A204.1 (cell line): ENCODE results near the gene NUP133.
"Not testable (repeated sequence)": the region's sequence is repeated elsewhere in the genome, so short reads cannot be mapped to it uniquely, and the experiment has no call there.

Experiments used
- FAIRE-seq: peaks from 2 replicates; lab custom pipeline; 2012; peaks lifted over from hg19 to GRCh38; lab: Jason Lieb, UNC

Gene NUP133

GRCh38 chr1:229448845-229449244 lies 59.3 kb downstream of the NUP133 start:
- no peak for FAIRE-seq

GRCh38 chr1:229448354-229448753 lies 59.8 kb downstream of the NUP133 start:
- no peak for FAIRE-seq

- no peak for FAIRE-seq
These were observed 60.3 kb downstream of the NUP133 start for GRCh38 chr1:229447809-229448252.

GRCh38 chr1:229445828-229446227 lies 62.3 kb downstream of the NUP133 start:
- no peak for FAIRE-seq

DNA sequence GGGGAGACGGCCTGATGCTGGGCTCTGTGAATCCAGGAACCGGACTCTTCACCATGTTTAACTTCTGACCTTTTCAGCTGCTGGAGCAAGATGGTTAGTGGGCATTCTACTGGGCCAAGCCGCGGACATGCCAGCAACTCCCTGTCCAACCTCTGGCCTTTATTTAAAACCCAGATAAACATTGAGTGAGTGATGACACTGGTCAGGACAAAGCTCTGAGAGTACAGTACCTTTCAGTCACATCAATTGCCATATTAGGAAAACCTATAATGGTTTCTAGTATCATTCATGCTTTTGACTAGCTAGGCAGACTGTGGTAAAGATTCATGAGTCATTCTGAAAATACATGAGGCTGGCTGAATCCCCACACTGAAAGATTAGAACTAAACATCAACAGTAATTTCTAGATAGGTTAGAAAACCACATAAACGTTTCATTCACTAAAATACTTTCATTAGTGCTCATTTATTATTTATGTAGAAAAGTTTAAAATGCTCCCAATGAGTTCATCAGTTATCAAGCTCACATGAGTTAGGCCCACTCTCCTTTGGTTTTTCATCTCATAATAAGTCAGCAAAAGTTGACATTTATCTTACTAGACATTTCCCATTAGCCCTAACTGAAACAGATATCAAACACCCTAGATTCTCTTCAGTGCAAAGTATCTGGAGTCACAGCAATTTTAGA lies 67.1 kb downstream of the NUP133 start:
- no peak for FAIRE-seq

DNA sequence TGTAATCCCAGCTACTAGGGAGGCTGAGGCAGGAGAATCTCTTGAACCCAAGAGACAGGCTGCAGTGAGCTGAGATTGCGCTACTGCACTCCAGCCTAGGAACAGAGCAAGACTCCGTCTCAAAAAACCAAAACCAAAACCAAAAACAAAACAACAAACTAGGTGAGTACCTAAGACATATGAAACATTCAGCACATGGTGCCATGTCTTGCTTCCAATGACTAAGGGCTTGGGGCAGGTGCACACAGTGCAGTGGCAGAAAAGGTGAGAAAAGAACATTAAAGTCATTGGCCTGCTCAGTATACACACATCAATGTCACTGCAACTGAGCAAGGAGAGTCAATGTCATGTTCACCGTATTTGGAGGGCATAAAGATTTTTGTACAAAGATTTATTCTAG lies 70.1 kb downstream of the NUP133 start:
- no peak for FAIRE-seq

GRCh38 chr1:229437443-229437842 lies 70.7 kb downstream of the NUP133 start:
- FAIRE-seq = no peak

GRCh38 chr1:229436201-229436600 lies 71.9 kb downstream of the NUP133 start:
- no peak for FAIRE-seq

- no peak for FAIRE-seq
These were observed 73.5 kb downstream of the NUP133 start for GRCh38 chr1:229434641-229435051.

DNA sequence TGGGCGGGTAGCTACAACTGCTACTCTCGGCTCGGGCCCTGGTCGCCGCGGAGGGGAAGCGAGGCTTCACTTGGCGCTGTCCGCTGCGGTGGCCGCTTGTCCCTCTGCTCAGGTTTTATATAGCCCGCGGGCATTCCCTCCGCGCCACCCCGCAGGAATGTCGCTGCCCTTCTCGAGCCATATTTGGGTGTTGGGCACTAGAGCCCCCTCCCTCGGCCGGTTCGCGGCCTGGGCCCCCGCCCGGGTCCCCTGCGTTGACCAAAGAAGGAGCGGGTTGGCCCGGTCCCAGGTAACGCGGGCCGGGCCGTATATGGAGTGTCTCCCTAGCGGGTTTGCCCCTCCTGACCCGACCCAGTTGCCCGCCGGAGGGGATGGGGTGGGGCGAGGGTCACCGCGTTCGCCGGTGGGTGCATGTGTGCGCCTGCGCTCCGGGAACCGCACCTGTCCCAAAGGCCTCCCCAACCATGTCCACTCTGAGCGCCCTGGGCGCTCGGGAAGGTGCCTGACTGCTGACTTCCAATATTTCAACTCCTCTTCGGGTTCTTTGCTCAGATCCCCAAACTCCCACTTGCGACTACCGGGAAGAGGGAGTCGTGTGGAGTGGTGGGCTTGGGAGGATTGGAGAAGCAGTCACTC lies 74.0 kb downstream of the NUP133 start, which contains the start of gene ACTA1:
Gene ACTA1, minus strand, starts transcription at position 90 of the 636 bp plus-strand sequence. CDS start 979 bp downstream, outside the sequence.
- no peak for FAIRE-seq

DNA sequence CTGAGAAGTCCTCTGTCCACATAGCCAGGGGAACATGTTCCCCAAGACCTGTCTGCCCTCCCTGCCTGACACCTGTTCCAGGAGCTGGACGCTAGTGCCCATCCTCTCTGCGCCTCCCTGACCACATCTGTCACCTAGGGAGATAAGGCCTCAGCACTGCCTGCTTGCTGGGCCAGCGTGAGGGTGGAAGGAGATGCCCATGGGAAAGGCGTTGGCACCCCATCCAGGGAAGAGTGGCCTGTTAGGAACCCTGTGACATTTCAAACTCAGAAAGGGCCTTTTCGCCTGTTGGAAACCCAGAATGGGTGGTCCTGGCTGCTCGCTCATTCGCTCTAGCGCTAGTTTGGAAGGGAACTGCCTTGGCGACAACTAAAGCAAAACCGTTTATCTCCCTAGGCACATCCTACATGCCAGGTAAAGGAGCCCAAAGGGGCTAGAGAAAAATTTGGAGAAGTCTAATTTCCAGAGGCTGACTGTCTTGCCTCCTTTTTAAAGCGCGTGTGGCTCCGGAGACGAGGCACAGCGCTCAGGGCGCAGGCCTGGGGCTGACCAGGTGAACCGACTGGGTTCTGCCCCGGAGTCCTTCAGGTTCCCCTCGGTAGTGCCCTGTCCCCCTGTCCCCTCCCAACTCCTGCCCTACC lies 74.7 kb downstream of the NUP133 start:
- FAIRE-seq = no peak

GRCh38 chr1:229432905-229433304 lies 75.2 kb downstream of the NUP133 start:
- FAIRE-seq = no peak

- no peak for FAIRE-seq
These were observed 76.1 kb downstream of the NUP133 start for GRCh38 chr1:229432116-229432461.

DNA sequence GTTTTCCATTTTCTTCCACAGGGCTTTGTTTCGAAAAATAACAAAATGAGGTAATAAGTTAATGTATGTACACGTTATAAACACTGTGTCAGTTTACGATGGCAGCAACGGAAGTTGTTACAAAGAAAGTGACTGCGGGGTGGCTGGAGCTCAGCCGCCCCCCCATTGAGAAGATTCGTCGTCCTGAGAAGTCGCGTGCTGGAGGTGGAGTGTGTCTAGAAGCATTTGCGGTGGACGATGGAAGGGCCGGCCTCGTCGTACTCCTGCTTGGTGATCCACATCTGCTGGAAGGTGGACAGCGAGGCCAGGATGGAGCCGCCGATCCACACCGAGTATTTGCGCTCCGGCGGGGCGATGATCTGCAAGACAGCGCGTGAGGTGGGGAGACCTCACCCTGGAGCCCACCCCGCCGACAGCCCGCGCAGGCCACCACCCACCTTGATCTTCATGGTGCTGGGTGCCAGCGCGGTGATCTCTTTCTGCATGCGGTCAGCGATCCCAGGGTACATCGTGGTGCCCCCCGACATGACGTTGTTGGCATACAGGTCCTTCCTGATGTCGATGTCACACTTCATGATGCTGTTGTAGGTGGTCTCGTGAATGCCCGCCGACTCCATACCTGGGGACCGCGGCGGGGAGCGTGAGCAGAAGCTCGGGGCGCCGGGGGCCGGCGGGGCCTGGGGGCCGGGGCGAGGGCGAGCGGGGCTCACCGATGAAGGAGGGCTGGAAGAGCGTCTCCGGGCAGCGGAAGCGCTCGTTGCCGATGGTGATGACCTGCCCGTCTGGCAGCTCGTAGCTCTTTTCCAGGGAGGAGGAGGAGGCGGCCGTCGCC lies 76.6 kb downstream of the NUP133 start:
- no peak for FAIRE-seq

DNA sequence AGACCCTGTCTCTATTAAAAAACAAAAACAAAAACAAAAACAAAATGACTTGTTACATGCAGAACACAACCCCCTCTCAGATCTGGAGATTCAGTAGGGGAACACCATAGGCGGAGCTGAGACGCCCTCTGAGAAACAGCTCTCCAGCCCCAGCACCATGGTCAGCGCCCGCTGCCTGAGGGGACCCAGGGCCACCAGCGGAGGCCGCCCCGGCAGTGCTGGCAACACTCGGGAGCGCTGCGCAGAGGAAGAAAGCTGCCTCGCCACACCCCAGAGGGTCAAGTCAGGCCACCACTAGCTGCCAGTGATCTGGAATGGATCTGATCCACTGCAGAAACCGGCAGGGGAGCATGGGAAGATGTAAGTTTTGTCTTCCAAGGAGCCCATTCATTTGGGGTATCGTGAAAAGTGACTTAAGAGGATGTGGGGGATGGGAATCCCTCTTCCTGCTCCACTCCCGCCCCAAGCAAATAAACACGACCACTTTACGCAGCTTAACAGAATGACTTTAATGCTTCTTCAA lies 77.3 kb downstream of the NUP133 start:
- no peak for FAIRE-seq

DNA sequence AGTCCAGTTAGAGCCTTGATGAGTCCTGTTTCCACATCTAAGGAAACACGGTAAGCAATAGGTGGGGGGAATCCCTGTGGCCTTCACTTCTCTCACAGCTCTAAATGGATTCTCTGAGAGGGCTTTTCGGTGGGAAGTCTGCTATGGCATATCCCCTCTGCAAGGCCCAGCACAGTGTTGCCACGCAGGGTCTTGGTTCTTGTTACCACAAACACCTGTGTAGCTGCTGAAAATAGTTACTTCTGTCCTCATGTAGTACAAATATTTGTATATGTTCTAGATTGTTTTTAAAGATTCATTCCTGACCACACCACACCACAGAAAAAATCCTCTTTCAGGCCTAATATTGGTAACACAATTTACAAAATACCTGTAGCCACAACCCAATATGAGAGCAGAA lies 79.9 kb downstream of the NUP133 start:
- no peak for FAIRE-seq

DNA sequence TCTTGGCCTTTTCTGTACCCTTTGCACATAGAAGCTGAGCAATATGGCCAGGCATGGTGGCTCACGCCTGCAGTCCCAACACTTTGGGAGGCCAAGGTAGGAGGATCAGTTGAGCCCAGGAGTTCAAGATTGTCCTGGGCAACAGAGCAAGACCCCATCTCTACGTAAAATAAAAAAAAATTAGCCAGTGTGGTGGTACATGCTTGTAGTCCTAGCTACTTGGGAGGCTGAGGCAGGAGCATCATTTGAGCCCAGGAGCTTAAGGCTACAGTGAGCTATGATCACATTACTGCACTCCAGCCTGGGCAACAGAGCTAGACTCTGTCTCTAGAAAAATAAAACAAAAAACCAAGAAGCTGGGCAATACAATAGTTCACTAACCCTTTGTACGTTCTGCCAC lies 80.6 kb downstream of the NUP133 start:
- FAIRE-seq = no peak

DNA sequence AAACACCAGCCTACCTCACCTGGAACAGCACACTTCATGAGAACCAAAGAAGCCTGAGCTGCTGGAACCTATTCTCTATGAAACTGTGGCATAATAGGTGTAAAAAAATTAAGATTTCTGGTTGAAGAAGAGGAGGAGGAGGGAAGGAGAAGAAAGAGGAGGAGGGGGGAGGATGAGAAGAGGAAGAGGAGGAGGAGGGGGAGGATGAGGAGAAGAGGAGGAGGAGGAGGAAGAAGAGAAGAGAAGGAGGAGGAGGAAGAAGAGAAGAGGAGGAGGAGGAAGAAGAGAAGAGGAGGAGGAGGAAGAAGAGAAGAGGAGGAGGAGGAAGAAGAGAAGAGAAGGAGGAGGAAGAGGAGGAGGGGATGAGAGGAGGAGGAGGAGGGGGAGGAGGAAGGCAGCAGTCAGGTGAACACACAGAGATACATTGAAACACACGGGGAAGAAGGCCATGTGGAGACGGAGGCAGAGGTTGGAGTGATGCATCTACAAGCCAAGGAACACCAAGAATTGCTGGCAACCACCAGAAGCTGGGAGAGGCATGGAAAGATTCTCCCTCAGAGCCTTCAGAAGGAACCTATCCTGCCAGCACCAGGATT lies 82.5 kb downstream of the NUP133 start:
- FAIRE-seq = no peak

DNA sequence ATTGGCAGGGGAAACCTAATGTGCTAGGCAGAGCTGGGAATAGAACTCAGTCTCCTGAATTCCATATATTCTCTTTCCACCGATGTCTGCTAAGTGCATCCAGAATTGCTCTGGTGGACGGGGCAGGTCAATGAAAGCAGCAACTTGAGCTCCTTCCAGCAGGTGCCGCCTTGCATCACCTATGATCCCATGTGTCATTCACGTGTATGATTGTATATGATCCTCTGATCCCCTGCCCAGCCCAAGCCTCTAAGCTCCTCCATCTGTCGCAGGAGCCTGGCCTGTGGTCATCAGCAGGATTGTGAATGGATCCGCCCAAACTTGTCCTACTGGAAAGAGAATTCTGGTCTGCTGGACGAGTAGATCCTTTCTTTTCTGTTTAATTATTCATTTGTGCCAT lies 87.4 kb downstream of the NUP133 start:
- FAIRE-seq = no peak

DNA sequence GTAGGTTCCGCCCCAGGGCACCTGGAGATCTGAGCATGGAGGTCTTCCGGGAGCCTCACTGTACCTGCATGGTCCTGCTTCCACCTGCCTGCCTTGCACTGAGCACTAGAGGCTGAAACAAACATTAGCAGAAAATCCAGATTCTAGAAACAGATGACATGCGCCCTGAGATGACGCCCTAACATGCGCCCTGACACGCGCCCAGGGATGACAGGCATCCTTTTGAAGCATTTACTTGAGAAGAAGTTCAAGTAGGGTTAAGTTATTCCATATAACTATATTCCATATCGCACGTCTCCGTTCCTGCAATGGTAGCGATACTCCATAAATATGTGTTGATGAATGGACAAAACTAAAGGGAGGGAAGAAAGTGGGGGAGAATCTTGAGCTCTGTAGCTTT lies 87.9 kb downstream of the NUP133 start:
- no peak for FAIRE-seq

DNA sequence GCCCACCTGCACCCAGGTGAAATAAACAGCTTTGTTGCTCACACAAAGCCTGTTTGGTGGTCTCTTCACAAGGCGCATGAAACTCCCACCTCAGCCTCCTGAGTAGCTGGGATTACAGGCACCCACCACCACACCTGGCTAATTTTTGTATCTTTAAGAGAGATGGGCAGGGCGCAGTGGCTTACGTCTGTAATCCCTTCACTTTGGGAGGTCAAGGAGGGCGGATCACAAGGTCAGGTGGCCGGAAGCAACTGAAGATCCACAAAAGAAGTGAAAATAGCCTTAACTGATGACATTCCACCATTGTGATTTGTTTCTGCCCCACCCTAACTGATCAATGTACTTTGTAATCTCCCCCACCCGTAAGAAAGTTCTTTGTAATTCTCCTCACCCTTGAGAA lies 89.6 kb downstream of the NUP133 start:
- FAIRE-seq = not testable (repeated sequence)

- FAIRE-seq = not testable (repeated sequence)
These were observed 95.3 kb downstream of the NUP133 start for GRCh38 chr1:229412810-229413209.
